GM23248 (cell line): ENCODE data around the gene LMX1A. TPM values are rescaled to one million over a fixed set of nuclear protein-coding genes. Genes with fewer than 3 reads are reported as not detected.

Experiments
- DNase-seq: peaks from one replicate; pipeline ENCODE4 v3.0.0-alpha.2; 2015
- H2AFZ ChIP-seq: fragments of 200-600 bp; sonication (generic); 2 replicates; pipeline ENCODE4 v1.6.1; 2016; ENCODE audit warnings: antibody characterized with exemption
- H3F3A ChIP-seq: fragments of 200-600 bp; sonication (generic); 2 replicates; pipeline ENCODE4 v1.6.1; 2016; ENCODE audit warnings: mild to moderate bottlenecking, antibody characterized with exemption, mixed run types; ENCODE audit not compliant: insufficient read depth
- H3K27ac ChIP-seq: fragments of 200-600 bp; sonication (generic); 2 replicates; pipeline ENCODE4 v1.5.1; 2016; ENCODE audit warnings: mild to moderate bottlenecking
- H3K27me3 ChIP-seq: fragments of 200-600 bp; sonication (generic); replicated peaks from 2 replicates; pipeline ENCODE4 v1.6.1; 2016; ENCODE audit warnings: mild to moderate bottlenecking; ENCODE audit not compliant: insufficient read depth
- H3K36me3 ChIP-seq: fragments of 200-600 bp; sonication (generic); 2 replicates; pipeline ENCODE4 v1.6.1; 2016; ENCODE audit warnings: low read depth, mild to moderate bottlenecking
- H3K4me1 ChIP-seq: fragments of 200-600 bp; sonication (generic); 2 replicates; pipeline ENCODE4 v1.6.1; 2016; ENCODE audit warnings: mild to moderate bottlenecking; ENCODE audit not compliant: insufficient read depth
- H3K4me2 ChIP-seq: fragments of 200-600 bp; sonication (generic); one replicate; pipeline ENCODE4 v1.6.1; 2016; ENCODE audit warnings: mild to moderate bottlenecking; ENCODE audit not compliant: unreplicated experiment
- H3K4me3 ChIP-seq: fragments of 200-600 bp; sonication (generic); 2 replicates; pipeline ENCODE4 v1.5.1; 2016; ENCODE audit warnings: mild to moderate bottlenecking
- H3K79me2 ChIP-seq: fragments of 200-600 bp; sonication (generic); 2 replicates; pipeline ENCODE4 v1.6.1; 2016; ENCODE audit warnings: mild to moderate bottlenecking; ENCODE audit not compliant: insufficient read depth
- H3K9ac ChIP-seq: fragments of 200-600 bp; sonication (generic); 2 replicates; pipeline ENCODE4 v1.6.1; 2016; ENCODE audit warnings: mild to moderate bottlenecking
- H3K9me2 ChIP-seq: fragments of 200-600 bp; sonication (generic); 2 replicates; pipeline ENCODE4 v1.6.1; 2016; ENCODE audit warnings: mixed run types, mild to moderate bottlenecking, moderate library complexity; ENCODE audit not compliant: insufficient read depth
- H3K9me3 ChIP-seq: fragments of 200-600 bp; sonication (generic); one replicate; pipeline ENCODE4 v1.6.1; 2017; ENCODE audit warnings: low read depth
- H4K20me1 ChIP-seq: fragments of 200-600 bp; sonication (generic); 2 replicates; pipeline ENCODE4 v1.6.0; 2016; ENCODE audit not compliant: insufficient read depth
- EZH2 ChIP-seq: fragments of 200-600 bp; sonication (generic); IDR thresholded peaks from 2 replicates; pipeline ENCODE4 v1.6.1; 2018; ENCODE audit warnings: antibody characterized with exemption, mild to moderate bottlenecking; ENCODE audit not compliant: insufficient read depth, poor library complexity, severe bottlenecking
- EZH2phosphoT487 ChIP-seq: fragments of 200-600 bp; sonication (generic); IDR thresholded peaks from 2 replicates; pipeline ENCODE4 v1.6.1; 2018; ENCODE audit warnings: antibody characterized with exemption, moderate library complexity, mild to moderate bottlenecking, low read depth; ENCODE audit not compliant: insufficient read depth
- WGBS, 2 experiments: methylation state at CpG; one replicate each; pipeline ENCODE4 v1.1.6; 2015 to 2017; ENCODE audit warnings: low lambda C conversion rate in 2 of 2, low coverage in 1 of 2; ENCODE audit errors: missing lambda C conversion rate in 2 of 2; 5-methylcytosine and 5-hydroxymethylcytosine counted together
- in situ Hi-C: fragments of 300-500 bp; cut with MboI; formaldehyde crosslinking; loops from 2 replicates; pipeline ENCODE4 v1.15.0; 2020
- polyA plus RNA-seq: library from polyadenylated mRNA; unstranded; fragments of >200 nt; fragmentation: Nextera tagmentation; extraction: Ambion mirVana; gene quantifications from 2 replicates; pipeline ENCODE4 v1.2.1, GENCODE V29; 2016
- total RNA-seq: library from RNA; depleted of rRNA; stranded (reverse); fragments of >200 nt; shearing (Covaris generic); gene quantifications from 2 replicates; pipeline ENCODE4 v1.2.3, GENCODE V29; 2014

The LMX1A gene
- total and polyA plus RNA-seq, 2 experiments from 2014 or later, result not detected

DNA sequence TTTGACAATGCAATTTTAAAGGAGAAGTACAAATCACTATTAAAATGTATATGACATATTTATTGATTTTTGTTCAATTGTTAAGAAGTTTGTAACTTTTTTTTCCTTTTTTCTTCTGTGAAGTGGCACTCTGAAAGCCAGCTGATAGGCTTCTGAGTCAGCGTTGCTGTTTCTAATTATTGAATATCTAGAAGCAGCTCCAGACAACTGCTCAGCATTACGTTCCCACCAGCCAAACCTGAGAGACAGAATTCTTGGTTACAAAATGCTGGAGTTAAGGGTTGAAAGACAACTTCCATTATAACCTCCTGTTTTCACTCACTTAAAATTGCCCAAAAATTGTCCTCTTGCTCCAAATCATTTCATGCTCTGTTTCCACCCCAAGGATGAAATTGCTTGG lies 31.4 kb upstream of the LMX1A start:
- Histone ChIP-seq H3K9me2 (no peaks in the 10 kb centered on the region), H3K27ac (no peak overlapping the region), H3K9me3 (no peaks in the 10 kb centered on the region), H3K4me2 (peak overlapping the region; percentile 26), H3F3A (peaks cover 32% of the 10 kb centered on the region), H4K20me1 (no peaks in the 10 kb centered on the region), H3K9ac (no peak overlapping the region), H3K27me3 (peaks cover 43% of the 10 kb centered on the region), H2AFZ (no peak overlapping the region), H3K79me2 (no peaks in the 10 kb centered on the region), H3K36me3 (no peaks in the 10 kb centered on the region), H3K4me3 (no peak overlapping the region), H3K4me1 (peaks cover 23% of the 10 kb centered on the region)
- in situ Hi-C loops, result no loop called here
- WGBS, 2 experiments, result 2% methylated on average over 2 of the region's 2 CpGs
- TF ChIP-seq EZH2 (no peak), EZH2phosphoT487 (no peak)
- peak; percentile 80 for DNase-seq

DNA sequence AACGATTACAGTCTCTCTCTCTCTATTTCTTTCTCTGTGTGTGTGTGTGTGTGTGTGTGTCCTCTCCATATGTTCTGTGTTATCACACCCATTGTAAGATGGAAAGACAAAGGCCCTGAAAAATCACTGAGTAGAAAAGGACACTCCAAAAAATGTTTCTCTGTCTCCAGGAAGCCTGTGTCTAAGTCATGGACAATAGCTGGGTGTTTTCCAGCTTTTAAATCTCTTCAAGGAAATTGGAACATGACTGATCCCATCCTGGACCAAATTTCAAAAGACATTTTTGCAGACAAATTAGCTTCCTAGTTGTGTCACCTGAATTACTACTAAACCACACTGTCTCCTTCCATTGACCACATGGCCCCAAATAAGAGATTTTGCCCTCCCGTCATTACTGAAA lies 31.0 kb upstream of the LMX1A start:
- Histone ChIP-seq H3K36me3 (no peaks in the 10 kb centered on the region), H3F3A (peaks cover 36% of the 10 kb centered on the region), H2AFZ (no peak overlapping the region), H3K4me1 (peaks cover 27% of the 10 kb centered on the region), H3K9me3 (no peaks in the 10 kb centered on the region), H3K9me2 (no peaks in the 10 kb centered on the region), H3K27ac (no peak overlapping the region), H4K20me1 (no peaks in the 10 kb centered on the region), H3K9ac (no peak overlapping the region), H3K27me3 (peaks cover 43% of the 10 kb centered on the region), H3K4me3 (no peak overlapping the region), H3K79me2 (no peaks in the 10 kb centered on the region), H3K4me2 (peak overlapping the region; percentile 26)
- TF ChIP-seq EZH2, result no peak
- TF ChIP-seq EZH2phosphoT487, result no peak
- in situ Hi-C loops, result no loop called here
- DNase-seq, result peak; percentile 63
- WGBS, 2 experiments, result 16 to 23% methylated on average over 2 of the region's 2 CpGs

DNA sequence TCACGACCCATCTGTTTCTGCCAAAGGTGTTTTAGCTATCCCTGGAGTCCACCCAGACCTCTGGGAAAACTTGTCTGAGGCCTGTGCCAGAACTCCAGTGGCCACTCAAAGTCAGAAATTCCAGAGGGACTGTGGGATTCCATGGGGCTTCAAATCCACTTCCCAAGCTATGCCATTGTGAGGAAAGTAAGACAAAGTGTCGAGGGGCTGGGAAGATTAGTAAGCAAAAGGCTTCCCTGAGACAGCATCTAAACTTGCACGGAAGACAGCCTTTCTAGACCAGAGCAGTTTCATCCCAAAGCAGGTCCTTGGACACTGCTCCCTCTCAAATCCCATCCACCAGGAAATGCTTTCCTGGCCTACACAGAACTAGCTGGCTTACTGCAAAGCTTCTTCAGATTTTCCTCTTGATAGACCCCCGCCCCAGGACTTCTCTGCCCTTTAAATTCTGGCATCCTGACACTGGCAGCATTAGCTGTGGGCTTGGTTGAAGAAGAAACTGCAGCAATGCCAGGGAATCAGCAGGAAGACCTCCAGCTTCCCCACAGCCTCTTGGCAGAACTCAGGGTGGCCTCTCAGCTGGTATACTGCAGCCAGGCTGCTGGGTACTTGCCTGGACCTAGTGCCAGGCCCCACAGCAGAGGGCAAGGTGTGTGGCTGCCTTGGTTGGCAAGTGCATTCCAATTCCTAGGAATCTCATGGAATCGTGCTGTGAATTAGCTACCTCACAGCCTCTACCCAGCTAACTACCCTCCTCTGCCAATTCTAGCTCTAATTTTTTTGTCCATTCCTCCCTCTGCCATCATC lies 27.3 kb upstream of the LMX1A start:
- H3K9ac ChIP-seq, result peak overlapping the region; percentile 52
- no peaks in the 10 kb centered on the region for H3K9me3 ChIP-seq
- no peak for TF ChIP-seq EZH2phosphoT487
- no peak for TF ChIP-seq EZH2
- no peaks in the 10 kb centered on the region for H4K20me1 ChIP-seq
- no peaks in the 10 kb centered on the region for H3K36me3 ChIP-seq
- in situ Hi-C loops, result no loop called here
- H3K4me1 ChIP-seq, result peaks cover 37% of the 10 kb centered on the region
- H3K79me2 ChIP-seq, result no peaks in the 10 kb centered on the region
- H3K27me3 ChIP-seq, result peaks cover 7% of the 10 kb centered on the region
- no peaks in the 10 kb centered on the region for H3K9me2 ChIP-seq
- peaks cover 49% of the 10 kb centered on the region for H3F3A ChIP-seq
- peak overlapping the region; percentile 71 for H3K27ac ChIP-seq
- no peak overlapping the region for H2AFZ ChIP-seq
- H3K4me2 ChIP-seq, result peak overlapping the region; percentile 47
- DNase-seq, result peak; percentile 45
- WGBS, 2 experiments, result 38 to 43% methylated on average over 5 of the region's 5 CpGs
- no peak overlapping the region for H3K4me3 ChIP-seq

DNA sequence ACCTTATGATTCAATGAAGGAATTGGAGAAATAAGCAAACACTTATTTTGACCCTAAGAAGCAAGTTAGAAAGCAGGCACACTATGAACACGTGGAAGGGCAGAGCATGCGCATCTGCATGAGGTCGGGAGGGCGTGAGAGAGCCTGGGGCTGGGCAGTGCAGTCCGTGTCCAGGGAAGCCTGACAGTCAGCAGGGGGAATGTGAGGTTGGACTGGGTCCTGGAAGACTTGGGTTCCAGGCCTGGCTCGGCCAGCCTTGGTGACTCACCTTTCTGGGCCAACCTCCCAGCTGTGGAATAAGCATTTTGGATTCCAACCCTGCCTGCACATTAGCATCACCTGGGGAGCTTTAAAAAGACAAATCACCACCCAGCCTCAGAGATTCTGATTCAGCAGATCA lies 26.6 kb upstream of the LMX1A start:
- Histone ChIP-seq H3K27me3 (no peaks in the 10 kb centered on the region), H3K27ac (peak overlapping the region; percentile 86), H3K9me2 (no peaks in the 10 kb centered on the region), H3K79me2 (no peaks in the 10 kb centered on the region), H3K4me2 (peak overlapping the region; percentile 42), H4K20me1 (no peaks in the 10 kb centered on the region), H3K36me3 (no peaks in the 10 kb centered on the region), H3K4me3 (0 out of 2 replicates have a peak overlapping the region, but pooled peaks have one; percentile 3), H2AFZ (no peak overlapping the region), H3K9me3 (no peaks in the 10 kb centered on the region), H3F3A (peaks cover 42% of the 10 kb centered on the region), H3K9ac (peak overlapping the region; percentile 62), H3K4me1 (peaks cover 33% of the 10 kb centered on the region)
- TF ChIP-seq EZH2, result no peak
- TF ChIP-seq EZH2phosphoT487, result no peak
- in situ Hi-C loops, result no loop called here
- 3 to 5% methylated on average over 6 of the region's 6 CpGs for WGBS, 2 experiments
- peak; percentile 98 for DNase-seq
